LHCN-M2 (cell line): ENCODE measurements around the gene ATP11A. TPM values are rescaled to one million over a fixed set of nuclear protein-coding genes. Genes with fewer than 3 reads are reported as not detected.
A peak's percentile ranks its signal among the peaks of the same experiment; 100 is the strongest.

Source experiments
- DNase-seq: peaks from one replicate; pipeline ENCODE4 v3.0.0-alpha.2; 2012; ENCODE audit warnings: low read depth
- total RNA-seq: library from RNA; depleted of rRNA; stranded (reverse); fragments of >200 nt; gene quantifications from 2 replicates; pipeline ENCODE4 v1.2.3, GENCODE V29; 2014; rRNA removed

Gene ATP11A
- total RNA-seq, 1 experiment from 2014 or later: 6.7 TPM

GRCh38 chr13:112926993-112927392 is 237.2 kb downstream of the ATP11A start:
- DNase-seq: no peak

- no peak for DNase-seq
Observed at GRCh38 chr13:112928020-112928971, 238.5 kb downstream of the ATP11A start.

GRCh38 chr13:112928972-112929782 is 239.3 kb downstream of the ATP11A start:
- peak; percentile 13 for DNase-seq

GRCh38 chr13:112929783-112930055 is 239.9 kb downstream of the ATP11A start:
- DNase-seq: no peak

GRCh38 chr13:112930192-112930591 is 240.4 kb downstream of the ATP11A start:
- no peak for DNase-seq

- peak; percentile 89 for DNase-seq
Observed at GRCh38 chr13:112931028-112931934, 241.4 kb downstream of the ATP11A start.

- no peak for DNase-seq
Observed at GRCh38 chr13:112932971-112933370, 243.1 kb downstream of the ATP11A start.

- DNase-seq: no peak
Observed at GRCh38 chr13:112933649-112934048, 243.8 kb downstream of the ATP11A start.

GRCh38 chr13:112934078-112934477 is 244.2 kb downstream of the ATP11A start:
- no peak for DNase-seq

Other genes starting within 250 kb of the ATP11A start
- gene TUBGCP3, start 101.9 kb upstream of the ATP11A start, total RNA-seq: 15.6 and 21.4 TPM in 2 replicates